GM18502 (cell line): Measurements from ENCODE around the gene EML2.
A peak's percentile ranks its signal among the peaks of the same experiment; 100 is the strongest.
"Not testable (repeated sequence)": the region's sequence is repeated elsewhere in the genome, so short reads cannot be mapped to it uniquely, and the experiment has no call there.

Experiments
- ATAC-seq: cut with Tn5 transposase; IDR thresholded peaks from one replicate; pipeline ENCODE4 v1.9.1; 2021; ENCODE audit warnings: mild to moderate bottlenecking; ENCODE audit not compliant: unreplicated experiment, poor library complexity

The EML2 gene

GRCh38 chr19:45655073-45655472 lies 15.9 kb upstream of the EML2 start:
- no peak for ATAC-seq

DNA sequence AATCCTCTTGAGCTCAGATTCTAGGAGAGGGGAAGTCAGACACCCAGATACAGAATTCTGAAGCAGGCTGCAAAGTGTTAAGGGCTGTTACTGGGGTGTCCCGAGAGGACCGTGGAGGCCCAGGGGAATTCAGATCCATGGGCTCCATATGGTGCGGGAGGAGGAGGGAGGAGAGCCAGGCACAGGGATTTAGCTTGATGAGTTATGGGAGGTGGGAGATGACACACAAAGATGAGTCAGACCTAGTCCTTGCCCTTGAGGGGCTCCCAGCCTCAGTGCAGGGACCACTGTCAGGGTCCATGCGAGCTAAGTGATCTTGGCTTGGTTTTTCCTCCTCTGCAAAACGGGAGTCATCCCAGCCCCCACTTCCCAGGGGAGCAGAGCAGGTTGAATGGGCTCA lies 14.4 kb upstream of the EML2 start:
- ATAC-seq = no peak

DNA sequence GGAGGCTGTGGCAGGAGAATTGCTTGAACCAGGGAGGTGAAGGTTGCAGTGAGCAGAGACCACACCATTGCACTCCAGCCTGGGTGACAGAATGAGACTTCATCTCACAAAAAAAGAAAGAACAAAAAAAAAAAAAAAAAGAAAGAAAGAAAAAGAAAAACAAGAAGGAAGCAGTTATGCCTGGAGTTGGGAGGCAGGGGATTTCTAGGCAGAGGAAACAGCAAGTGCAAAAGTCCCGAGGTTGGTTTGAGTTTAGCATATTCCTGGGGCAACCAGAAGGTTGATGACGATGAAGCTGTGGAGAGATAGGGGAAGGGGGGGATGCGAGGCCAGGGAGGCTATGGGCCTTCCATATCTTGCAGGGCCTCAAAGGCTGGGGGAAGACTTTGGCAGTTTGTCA lies 11.5 kb upstream of the EML2 start:
- ATAC-seq = no peak

DNA sequence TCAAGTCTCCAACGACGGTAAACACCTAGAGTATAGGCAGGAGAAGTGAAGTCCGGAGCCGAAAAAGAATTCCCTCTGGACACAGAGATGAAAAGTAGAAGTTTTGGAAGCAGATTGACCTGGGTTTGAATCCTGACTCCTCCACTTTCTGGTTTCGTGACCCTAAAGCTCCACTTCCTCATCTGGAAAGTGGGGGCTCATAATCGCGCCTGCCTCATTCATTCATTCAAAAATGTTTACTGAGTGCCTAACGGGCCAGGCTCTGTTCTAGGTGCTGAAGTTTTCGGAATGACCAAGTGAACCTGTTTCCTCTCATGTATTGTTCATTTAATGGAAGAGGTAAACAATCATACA lies 7.1 kb upstream of the EML2 start:
- no peak for ATAC-seq

GRCh38 chr19:45645631-45646344 lies 6.6 kb upstream of the EML2 start:
- peak; percentile 38 for ATAC-seq

DNA sequence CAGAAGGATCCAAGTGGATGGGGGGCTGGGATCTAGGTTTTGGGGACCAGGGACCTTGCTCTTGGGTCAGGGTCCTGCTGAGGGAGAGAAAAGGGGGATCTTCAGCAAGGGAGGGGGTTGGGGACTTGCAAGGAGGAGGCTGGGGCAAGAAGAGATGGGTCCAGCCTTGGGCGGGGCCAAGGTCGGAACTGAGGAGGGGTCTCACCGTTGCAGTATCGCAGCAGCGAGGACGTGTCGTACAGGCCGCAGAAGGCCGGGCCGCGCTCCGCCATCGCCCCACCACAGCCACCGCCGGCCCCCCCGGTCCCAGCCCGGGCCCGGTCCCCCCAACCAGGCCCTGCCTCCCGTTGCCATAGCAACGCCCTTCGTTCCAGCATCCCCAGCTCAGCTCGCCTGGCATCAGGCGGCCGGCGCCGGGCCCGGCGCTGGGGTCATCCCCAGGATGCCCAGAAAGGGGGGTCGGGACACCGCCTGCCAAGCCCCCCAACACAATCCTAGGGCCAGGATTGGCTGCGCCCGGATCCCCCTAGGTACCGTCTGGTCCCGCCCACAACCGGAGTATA lies 6.0 kb upstream of the EML2 start:
- ATAC-seq = no peak

DNA sequence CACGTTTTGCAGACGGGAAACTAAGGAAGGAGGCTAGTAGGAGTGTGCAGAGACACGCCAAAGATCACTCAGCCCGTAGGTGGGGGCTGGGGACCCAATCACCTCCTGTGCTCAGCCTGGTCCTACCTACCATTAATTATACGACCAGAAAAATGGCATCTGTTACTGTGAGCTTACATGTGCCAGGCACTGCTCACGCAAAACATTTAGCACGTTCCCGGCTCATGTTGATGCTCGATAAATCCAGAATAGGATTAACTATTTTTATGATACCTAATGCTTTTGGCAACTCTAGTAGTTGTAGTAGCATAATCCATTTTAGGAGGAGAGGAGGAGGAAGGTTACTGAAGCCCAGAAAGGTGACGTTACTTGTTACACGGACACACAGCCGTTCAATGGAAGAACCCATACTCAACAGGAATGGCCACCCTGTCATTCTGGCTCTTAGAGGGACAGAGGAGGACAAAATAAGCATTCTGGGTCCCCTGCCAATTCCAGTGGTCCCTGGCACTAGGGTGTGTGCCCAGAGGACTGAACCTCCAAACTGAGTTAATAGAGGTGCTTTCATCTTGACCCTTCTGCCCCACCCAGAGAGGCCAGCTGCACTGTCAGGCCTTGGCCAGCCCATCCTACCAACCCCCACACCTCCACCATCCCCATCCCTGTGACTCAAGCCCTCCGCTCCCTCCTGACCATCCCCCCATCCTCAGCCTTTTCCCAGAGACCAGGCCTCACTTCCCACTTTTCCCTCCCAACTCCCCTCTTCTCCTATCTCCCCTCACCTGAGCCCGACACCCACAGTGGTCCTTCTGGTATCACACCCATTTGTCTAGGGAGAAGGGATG lies 5.0 kb upstream of the EML2 start:
- no peak for ATAC-seq

DNA sequence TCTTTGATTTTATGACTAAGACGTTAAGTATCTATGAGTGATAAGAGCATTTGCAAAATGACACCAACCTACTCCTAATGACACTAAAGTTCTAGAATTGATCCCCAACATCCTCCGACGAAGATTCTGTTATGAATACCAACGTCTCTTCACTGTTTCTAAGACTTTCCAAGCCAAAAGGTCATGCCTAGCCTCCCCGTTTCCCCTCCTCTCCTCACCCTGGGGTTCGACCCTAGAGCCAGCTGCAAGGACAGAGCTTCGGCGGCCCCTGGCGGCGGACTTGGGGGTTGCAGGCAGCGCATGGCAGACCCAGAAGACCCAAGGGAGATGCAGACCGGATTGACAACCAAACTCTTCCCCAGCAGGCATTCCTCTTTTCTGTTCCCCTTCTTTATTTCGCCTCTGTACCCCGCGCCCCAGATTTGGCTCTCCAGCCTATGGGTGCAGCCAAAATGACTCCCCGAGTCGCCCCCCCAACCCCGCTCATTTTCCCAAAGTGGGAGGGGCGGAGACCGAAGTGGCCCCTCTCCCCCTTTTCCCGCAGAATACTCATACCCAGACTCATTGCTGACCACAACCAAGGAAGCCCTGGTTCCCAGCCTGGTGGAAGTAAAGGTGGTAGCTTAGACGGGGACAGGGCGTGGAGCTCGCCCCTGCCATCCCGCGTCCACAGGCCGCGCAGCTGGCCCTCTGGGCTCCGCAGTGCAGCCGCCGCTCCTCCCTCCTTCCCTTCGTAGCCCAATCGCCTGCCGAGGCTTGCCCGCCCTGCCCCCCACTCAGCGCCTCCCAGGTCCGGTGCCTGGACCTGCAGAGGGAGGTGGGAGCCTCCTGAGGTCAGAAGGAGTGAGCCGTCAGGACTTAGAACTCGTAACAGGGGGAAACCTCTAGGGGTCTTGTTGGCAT lies 4.1 kb upstream of the EML2 start:
- ATAC-seq = no peak

DNA sequence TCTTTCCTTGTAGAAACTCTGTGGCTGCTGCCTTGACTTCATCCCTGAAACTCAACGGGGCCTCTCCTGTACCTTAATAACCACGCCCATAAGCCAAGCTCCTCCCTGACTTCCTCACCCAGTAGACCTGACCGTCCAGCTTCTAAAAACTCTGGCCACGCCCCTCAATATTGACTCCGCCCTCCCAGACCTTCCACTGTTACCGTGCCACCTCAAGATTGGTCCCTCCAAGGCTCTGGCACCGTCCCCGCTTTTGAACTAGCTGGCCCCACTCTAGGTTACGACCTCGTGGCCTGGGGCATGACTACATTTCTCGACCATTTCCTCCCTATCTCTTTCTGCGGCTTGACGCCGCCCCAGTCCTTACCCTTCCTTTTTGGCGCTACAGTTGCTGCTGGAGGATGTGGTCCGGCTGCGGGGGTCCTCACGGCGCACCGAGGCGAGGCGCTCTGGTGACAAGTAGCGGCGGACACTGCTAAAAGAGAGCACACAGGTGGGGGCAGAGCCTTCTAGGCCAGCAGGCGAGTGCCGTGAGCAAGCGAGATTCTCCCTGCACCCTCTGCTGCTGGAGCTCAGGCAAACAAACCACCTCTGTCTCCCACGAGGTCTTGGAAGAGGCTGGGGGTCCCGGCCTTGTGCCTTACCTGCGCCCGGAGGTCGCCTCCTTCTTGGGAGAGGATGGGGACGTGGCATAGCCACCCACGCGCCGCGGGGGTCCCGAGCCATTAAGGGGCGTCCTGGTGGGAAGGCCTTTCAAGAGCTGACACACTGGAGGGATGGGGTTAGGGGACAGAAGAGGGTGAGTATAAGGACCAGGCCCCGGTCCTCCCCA lies 2.3 kb upstream of the EML2 start:
- ATAC-seq = peak; percentile 37

GRCh38 chr19:45640849-45641273 lies 1.7 kb upstream of the EML2 start:
- ATAC-seq = no peak

GRCh38 chr19:45637890-45638667 lies 1.1 kb downstream of the EML2 start:
- ATAC-seq = no peak

GRCh38 chr19:45636902-45637301 lies 2.3 kb downstream of the EML2 start:
- ATAC-seq = no peak

DNA sequence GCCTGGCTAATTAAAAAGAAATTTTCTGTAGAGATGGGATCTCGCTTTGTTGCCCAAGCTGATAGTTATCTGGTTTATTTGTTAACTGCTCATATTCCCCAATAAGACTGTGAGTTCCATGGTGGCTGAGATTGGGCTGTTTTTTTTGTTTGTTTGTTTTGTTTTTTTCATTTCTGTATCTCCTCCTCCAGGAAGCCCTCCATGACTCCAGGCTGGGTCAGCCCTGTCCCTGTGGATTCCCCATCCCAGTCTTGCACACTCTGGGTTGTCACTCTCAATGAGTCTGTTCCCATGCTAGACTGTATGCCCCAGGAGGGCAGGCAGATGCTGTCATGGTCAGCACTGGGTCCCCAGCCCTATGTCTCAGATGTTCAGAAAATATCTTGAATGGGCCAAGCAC lies 2.9 kb downstream of the EML2 start:
- no peak for ATAC-seq

DNA sequence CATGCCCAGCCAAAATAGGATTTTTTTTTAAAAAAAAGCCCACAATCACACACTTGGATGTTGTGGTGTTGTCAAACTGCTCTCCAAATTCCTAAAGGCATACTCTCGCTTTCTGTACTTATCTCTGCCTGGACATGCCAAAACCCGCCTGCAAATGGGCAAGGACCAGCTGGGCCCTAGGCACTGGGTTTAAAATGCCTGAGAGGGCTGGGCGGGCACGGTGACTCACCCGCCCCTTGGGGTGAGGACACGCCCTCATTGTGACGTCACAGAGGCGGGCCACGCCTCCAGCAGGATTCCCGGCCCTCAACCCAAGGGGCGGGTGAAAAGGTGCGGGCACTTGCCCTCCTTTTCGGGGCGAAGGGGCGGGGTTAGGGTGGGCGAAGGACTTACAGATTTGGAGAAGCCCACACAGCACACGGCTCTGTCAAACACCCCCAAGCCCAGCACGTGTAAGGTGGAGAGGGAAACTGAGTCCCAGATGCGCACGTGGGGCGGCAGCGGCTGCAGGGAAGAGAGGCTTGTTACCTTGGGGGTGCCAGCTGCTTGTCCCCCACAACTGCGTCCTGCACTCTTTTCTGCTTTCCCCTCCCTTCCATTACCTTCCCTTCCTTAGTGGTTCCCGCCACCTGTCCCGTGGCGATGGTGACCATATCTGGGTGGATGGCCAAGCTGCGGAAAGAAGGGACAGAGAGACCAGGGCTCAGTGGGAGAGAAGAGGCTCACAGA lies 6.6 kb downstream of the EML2 start:
- ATAC-seq = no peak

DNA sequence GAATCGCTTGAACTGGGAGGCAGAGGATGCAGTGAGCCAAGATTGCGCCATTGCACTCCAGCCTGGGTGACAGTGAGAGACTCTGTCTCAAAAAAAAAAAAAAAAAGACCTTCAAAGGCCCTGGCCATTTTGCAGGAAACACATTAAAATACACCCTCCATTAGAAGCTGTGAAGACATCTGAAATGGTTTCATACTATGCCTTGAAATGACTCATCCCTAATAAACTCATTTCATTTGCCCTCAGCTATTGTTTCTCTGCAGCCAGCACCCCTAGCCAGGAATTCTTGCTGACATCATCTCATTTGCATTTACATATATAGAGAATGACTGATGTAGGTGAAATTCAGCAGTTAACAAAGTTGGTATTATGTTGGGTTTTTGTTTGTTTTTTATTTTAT lies 8.7 kb downstream of the EML2 start:
- ATAC-seq = no peak

GRCh38 chr19:45629704-45630103 lies 9.5 kb downstream of the EML2 start:
- no peak for ATAC-seq

GRCh38 chr19:45628219-45628618 lies 11.0 kb downstream of the EML2 start:
- not testable (repeated sequence) for ATAC-seq

DNA sequence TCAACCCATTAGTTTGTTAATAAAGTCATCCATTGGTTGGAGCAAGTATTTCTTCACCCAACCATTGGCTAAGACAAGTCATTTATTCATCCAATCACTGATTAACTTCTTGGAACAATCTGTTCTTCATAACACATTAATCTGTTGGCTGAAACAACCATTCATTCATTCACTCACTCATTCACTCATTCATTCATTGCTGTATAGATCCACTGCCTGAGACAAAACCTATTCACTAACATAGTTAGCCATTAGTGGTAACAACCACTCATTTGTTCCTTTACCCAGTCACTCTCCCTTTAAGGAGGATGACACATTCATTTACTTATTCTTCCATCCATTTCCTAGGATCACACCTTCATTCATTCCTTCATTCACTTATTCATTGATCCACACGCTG lies 15.2 kb downstream of the EML2 start:
- ATAC-seq = no peak
